HG03378 (cell line): ENCODE data around the gene GATA1.

Experiments
- ATAC-seq: cut with Tn5 transposase; IDR thresholded peaks from one replicate; pipeline ENCODE4 v1.9.1; 2021; ENCODE audit warnings: mild to moderate bottlenecking, moderate library complexity; ENCODE audit not compliant: unreplicated experiment

Gene GATA1

DNA sequence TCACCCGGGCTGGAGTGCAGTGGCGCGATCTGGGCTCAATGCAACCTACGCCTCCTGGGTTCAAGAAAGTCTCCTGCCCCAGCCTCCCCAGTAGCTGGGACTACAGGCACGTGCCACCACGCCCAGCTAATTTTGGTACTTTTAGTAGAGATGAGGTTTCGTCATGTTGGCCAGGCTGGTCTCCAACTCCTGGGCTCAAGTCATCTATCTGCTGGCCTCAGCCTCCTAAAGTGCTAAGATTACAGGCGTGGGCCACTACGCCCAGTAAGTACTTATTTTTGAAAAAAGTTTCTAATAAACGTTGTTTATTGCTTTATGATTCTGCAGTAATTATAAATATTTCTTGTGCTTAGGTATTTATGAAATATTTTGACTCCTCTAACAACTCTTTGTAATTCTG lies 53.3 kb downstream of the GATA1 start:
- no peak for ATAC-seq
